ENCODE measurements around the gene ARFGEF2. TPM values are rescaled to one million over a fixed set of nuclear protein-coding genes. Genes with fewer than 3 reads are reported as not detected.

ARFGEF2 gene
- total and polyA plus RNA-seq, 4 donors, result 10.3 to 51.3 (median 16.6) TPM

DNA sequence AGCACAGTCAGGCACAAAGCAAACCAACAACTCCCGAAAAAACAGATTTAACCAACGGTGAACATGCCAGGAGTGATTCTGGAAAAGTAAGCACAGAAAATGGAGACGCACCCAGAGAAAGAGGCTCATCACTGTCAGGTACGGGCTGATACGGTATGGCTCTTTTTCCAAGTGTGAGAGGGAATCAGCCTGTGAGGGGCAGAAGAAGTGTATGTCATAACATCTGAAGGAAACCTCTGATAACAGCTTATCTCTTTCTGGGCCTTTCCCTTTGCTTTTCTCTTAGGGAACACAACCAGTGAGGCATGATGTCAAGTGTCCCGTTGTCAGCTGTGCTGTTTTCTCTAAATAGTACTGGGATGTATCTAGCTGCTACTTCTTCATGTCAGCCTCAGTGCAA lies 32.1 kb downstream of the ARFGEF2 start:
- Histone ChIP-seq H3K4me1 (ENCODE audit: control insufficient read depth in 4 of 4, insufficient read depth in 4 of 4, low read length in 3 of 4) (peaks cover 0 to 9% (median 5%) of the 10 kb centered on the region in 4 donors), H3K36me3 (ENCODE audit: control insufficient read depth in 4 of 4, insufficient read depth in 3 of 4, low read depth in 1 of 4, low read length in 3 of 4) (peaks cover 14 to 64% (median 32%) of the 10 kb centered on the region in 4 donors), H3K9ac (ENCODE audit: low read depth in 1 of 2, low read length in 2 of 2) (no peak overlapping the region), H3K27ac (ENCODE audit: low read depth in 1 of 2, low read length in 2 of 2) (no peak overlapping the region), H3K27me3 (ENCODE audit: control insufficient read depth in 4 of 4, insufficient read depth in 4 of 4, low read length in 3 of 4) (no peaks in the 10 kb centered on the region), H3K4me3 (ENCODE audit: low read depth in 1 of 3, low read length in 3 of 3) (no peak overlapping the region), H3K9me3 (ENCODE audit: control insufficient read depth in 4 of 4, low read length in 3 of 4) (no peaks in the 10 kb centered on the region)
- no peak for DNase-seq (ENCODE audit: low spot score)
- TF ChIP-seq FOXA2 (IDR thresholded peaks at IDR 0.05) (no peak), ZBTB33 (IDR thresholded peaks at IDR 0.05) (no peak), JUND (IDR thresholded peaks at IDR 0.05) (no peak), RXRA (IDR thresholded peaks at IDR 0.05) (no peak), GABPA (IDR thresholded peaks at IDR 0.05 in 1 of 2, conservative IDR thresholded peaks at IDR 0.05 in 1 of 2) (no peak), ATF3 (IDR thresholded peaks at IDR 0.05) (no peak), HNF4G (IDR thresholded peaks at IDR 0.05) (no peak), EGR1 (IDR thresholded peaks at IDR 0.05; ENCODE audit: low read depth in 2 of 2) (no peak), SP1 (IDR thresholded peaks at IDR 0.05) (no peak), FOXA1 (IDR thresholded peaks at IDR 0.05) (no peak), HNF4A (conservative IDR thresholded peaks at IDR 0.05) (no peak), RAD21 (IDR thresholded peaks at IDR 0.05) (no peak), NR2F2 (IDR thresholded peaks at IDR 0.05) (no peak), TAF1 (conservative IDR thresholded peaks at IDR 0.05) (no peak), YY1 (IDR thresholded peaks at IDR 0.05) (no peak)
- TF ChIP-seq, protein P1, sequence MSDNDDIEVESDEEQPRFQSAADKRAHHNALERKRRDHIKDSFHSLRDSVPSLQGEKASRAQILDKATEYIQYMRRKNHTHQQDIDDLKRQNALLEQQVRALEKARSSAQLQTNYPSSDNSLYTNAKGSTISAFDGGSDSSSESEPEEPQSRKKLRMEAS (IDR thresholded peaks at IDR 0.05), result no peak
- TF ChIP-seq, protein P2, sequence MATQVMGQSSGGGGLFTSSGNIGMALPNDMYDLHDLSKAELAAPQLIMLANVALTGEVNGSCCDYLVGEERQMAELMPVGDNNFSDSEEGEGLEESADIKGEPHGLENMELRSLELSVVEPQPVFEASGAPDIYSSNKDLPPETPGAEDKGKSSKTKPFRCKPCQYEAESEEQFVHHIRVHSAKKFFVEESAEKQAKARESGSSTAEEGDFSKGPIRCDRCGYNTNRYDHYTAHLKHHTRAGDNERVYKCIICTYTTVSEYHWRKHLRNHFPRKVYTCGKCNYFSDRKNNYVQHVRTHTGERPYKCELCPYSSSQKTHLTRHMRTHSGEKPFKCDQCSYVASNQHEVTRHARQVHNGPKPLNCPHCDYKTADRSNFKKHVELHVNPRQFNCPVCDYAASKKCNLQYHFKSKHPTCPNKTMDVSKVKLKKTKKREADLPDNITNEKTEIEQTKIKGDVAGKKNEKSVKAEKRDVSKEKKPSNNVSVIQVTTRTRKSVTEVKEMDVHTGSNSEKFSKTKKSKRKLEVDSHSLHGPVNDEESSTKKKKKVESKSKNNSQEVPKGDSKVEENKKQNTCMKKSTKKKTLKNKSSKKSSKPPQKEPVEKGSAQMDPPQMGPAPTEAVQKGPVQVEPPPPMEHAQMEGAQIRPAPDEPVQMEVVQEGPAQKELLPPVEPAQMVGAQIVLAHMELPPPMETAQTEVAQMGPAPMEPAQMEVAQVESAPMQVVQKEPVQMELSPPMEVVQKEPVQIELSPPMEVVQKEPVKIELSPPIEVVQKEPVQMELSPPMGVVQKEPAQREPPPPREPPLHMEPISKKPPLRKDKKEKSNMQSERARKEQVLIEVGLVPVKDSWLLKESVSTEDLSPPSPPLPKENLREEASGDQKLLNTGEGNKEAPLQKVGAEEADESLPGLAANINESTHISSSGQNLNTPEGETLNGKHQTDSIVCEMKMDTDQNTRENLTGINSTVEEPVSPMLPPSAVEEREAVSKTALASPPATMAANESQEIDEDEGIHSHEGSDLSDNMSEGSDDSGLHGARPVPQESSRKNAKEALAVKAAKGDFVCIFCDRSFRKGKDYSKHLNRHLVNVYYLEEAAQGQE (IDR thresholded peaks at IDR 0.05), result no peak
- TF ChIP-seq, protein P3, sequence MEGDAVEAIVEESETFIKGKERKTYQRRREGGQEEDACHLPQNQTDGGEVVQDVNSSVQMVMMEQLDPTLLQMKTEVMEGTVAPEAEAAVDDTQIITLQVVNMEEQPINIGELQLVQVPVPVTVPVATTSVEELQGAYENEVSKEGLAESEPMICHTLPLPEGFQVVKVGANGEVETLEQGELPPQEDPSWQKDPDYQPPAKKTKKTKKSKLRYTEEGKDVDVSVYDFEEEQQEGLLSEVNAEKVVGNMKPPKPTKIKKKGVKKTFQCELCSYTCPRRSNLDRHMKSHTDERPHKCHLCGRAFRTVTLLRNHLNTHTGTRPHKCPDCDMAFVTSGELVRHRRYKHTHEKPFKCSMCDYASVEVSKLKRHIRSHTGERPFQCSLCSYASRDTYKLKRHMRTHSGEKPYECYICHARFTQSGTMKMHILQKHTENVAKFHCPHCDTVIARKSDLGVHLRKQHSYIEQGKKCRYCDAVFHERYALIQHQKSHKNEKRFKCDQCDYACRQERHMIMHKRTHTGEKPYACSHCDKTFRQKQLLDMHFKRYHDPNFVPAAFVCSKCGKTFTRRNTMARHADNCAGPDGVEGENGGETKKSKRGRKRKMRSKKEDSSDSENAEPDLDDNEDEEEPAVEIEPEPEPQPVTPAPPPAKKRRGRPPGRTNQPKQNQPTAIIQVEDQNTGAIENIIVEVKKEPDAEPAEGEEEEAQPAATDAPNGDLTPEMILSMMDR (IDR thresholded peaks at IDR 0.05; ENCODE audit: low read depth, low read length, missing input control), result no peak
- WGBS, result 94% methylated on average over 6 of the region's 6 CpGs
